ENCODE results near the gene WDFY2. TPM values are rescaled to one million over a fixed set of nuclear protein-coding genes. Genes with fewer than 3 reads are reported as not detected.
"Not testable (repeated sequence)": the region's sequence is repeated elsewhere in the genome, so short reads cannot be mapped to it uniquely, and the experiment has no call there.

WDFY2 gene
- total RNA-seq, 1 experiment from 2014 or later = 5.3 TPM

GRCh38 chr13:51628059-51628852 is 44.0 kb downstream of the WDFY2 start:
- DNase-seq (ENCODE audit: low spot score) = no peak

- DNase-seq (ENCODE audit: low spot score) = no peak
Measured at GRCh38 chr13:51629491-51630287, 45.4 kb downstream of the WDFY2 start.

GRCh38 chr13:51630288-51630615 is 46.0 kb downstream of the WDFY2 start:
- DNase-seq (ENCODE audit: low spot score) = no peak

- DNase-seq (ENCODE audit: low spot score) = no peak
Measured at GRCh38 chr13:51632591-51633362, 48.5 kb downstream of the WDFY2 start.

GRCh38 chr13:51635137-51635878 is 51.0 kb downstream of the WDFY2 start:
- no peak for DNase-seq (ENCODE audit: low spot score)

- peak; percentile 30 for DNase-seq (ENCODE audit: low spot score)
Measured at GRCh38 chr13:51636349-51636890, 52.2 kb downstream of the WDFY2 start.

- no peak for DNase-seq (ENCODE audit: low spot score)
Measured at GRCh38 chr13:51637852-51638215, 53.6 kb downstream of the WDFY2 start.

GRCh38 chr13:51638216-51638871 is 54.1 kb downstream of the WDFY2 start:
- DNase-seq (ENCODE audit: low spot score) = no peak

- no peak for DNase-seq (ENCODE audit: low spot score)
Measured at GRCh38 chr13:51639171-51639570, 54.9 kb downstream of the WDFY2 start.

GRCh38 chr13:51640696-51641095 is 56.4 kb downstream of the WDFY2 start:
- not testable (repeated sequence) for DNase-seq (ENCODE audit: low spot score)

GRCh38 chr13:51643105-51643881 is 59.0 kb downstream of the WDFY2 start:
- no peak for DNase-seq (ENCODE audit: low spot score)

GRCh38 chr13:51643882-51644281 is 59.6 kb downstream of the WDFY2 start:
- DNase-seq (ENCODE audit: low spot score) = peak; percentile 51

GRCh38 chr13:51644654-51645053 is 60.4 kb downstream of the WDFY2 start:
- DNase-seq (ENCODE audit: low spot score) = no peak

- peak; percentile 29 for DNase-seq (ENCODE audit: low spot score)
Measured at GRCh38 chr13:51645154-51645650, 60.9 kb downstream of the WDFY2 start.

- no peak for DNase-seq (ENCODE audit: low spot score)
Measured at GRCh38 chr13:51645761-51646670, 61.8 kb downstream of the WDFY2 start.

GRCh38 chr13:51647067-51647466 is 62.8 kb downstream of the WDFY2 start:
- no peak for DNase-seq (ENCODE audit: low spot score)

GRCh38 chr13:51652193-51652592 is 67.9 kb downstream of the WDFY2 start:
- DNase-seq (ENCODE audit: low spot score) = not testable (repeated sequence)

- DNase-seq (ENCODE audit: low spot score) = no peak
Measured at GRCh38 chr13:51659276-51660127, 75.2 kb downstream of the WDFY2 start.
